Aorta (tissue), 5 donors: Measurements from ENCODE around the gene C3orf70. TPM values are rescaled to one million over a fixed set of nuclear protein-coding genes. Genes with fewer than 3 reads are reported as not detected.

Source experiments
- ATAC-seq: fragments of 200-7000 bp; cut with Tn5 transposase; one replicate; pipeline ENCODE4 v1.9.1; 2022; ENCODE audit warnings: moderate library complexity; ENCODE audit not compliant: low FRiP score
- DNase-seq, 2 donors: peaks; one replicate each; pipeline ENCODE4 v3.0.0-alpha.2; 2020
- H3K27ac ChIP-seq, 2 donors: one replicate each; pipeline ENCODE4 v1.5.1; 2013; ENCODE audit warnings: low read length in 2 of 2, mild to moderate bottlenecking in 2 of 2, moderate library complexity in 2 of 2, control low read depth in 1 of 2, inconsistent platforms in 1 of 2, low read depth in 1 of 2
- H3K27me3 ChIP-seq, 2 donors: one replicate each; pipeline ENCODE4 v1.6.1; 2013; ENCODE audit warnings: control low read depth in 1 of 2, low read length in 1 of 2, mild to moderate bottlenecking in 1 of 2, moderate library complexity in 1 of 2; ENCODE audit not compliant: insufficient read depth in 2 of 2, control insufficient read depth in 1 of 2
- H3K36me3 ChIP-seq, 2 donors: one replicate each; pipeline ENCODE4 v1.6.1; 2013; ENCODE audit warnings: control low read depth in 1 of 2, low read length in 1 of 2, mild to moderate bottlenecking in 1 of 2; ENCODE audit not compliant: insufficient read depth in 2 of 2, control insufficient read depth in 1 of 2
- H3K4me1 ChIP-seq, 2 donors: one replicate each; pipeline ENCODE4 v1.6.1; 2013; ENCODE audit warnings: low read length in 2 of 2, control low read depth in 1 of 2, mild to moderate bottlenecking in 1 of 2, moderate library complexity in 1 of 2; ENCODE audit not compliant: insufficient read depth in 2 of 2, control insufficient read depth in 1 of 2
- H3K4me3 ChIP-seq, 2 donors: one replicate each; pipeline ENCODE4 v1.5.1; 2013; ENCODE audit warnings: low read length in 2 of 2, control low read depth in 1 of 2, mild to moderate bottlenecking in 1 of 2
- H3K9me3 ChIP-seq: one replicate; pipeline ENCODE4 v1.6.1; 2013; ENCODE audit warnings: mild to moderate bottlenecking, low read length; ENCODE audit not compliant: control insufficient read depth
- WGBS, 2 donors: extraction: QIAGEN DNeasy Blood & Tissue Kit; methylation state at CpG; one replicate each; pipeline ENCODE4 v1.1.7; 2013; 5-methylcytosine and 5-hydroxymethylcytosine counted together
- intact Hi-C, 2 donors: fragments of 100-400 bp; cut with DNase I; formaldehyde crosslinking; loops; one replicate each; pipeline versions ENCODE4 v1.14.2 to v1.15.0; 2022
- polyA plus RNA-seq, 2 donors: library from polyadenylated mRNA; stranded (reverse); fragments of 200-250 nt; gene quantifications; one replicate each; pipeline ENCODE4 v1.2.3, GENCODE V29; 2013
- total RNA-seq, 2 donors: library from RNA; stranded (reverse); fragmentation: NEBNext Ultra II Directional; extraction: Animal tissue kit (Norgen Biotek cat#: 25700); gene quantifications; one replicate each; pipeline ENCODE4 v1.2.1, GENCODE V29; 2021
- donor health status: healthy with polysubstance abuse.
- donor health status: Bipolar disorder and iron deficiency.
- donor health status: DM: no; HTN: no; CAD: no.
- donor health status: DM: no; HTN: no; CAD: no.
- donor health status: DM: yes; HTN: yes; CAD: no.

Gene C3orf70
- total and polyA plus RNA-seq, 4 donors, result 4.5 to 20.4 (median 11.9) TPM

DNA sequence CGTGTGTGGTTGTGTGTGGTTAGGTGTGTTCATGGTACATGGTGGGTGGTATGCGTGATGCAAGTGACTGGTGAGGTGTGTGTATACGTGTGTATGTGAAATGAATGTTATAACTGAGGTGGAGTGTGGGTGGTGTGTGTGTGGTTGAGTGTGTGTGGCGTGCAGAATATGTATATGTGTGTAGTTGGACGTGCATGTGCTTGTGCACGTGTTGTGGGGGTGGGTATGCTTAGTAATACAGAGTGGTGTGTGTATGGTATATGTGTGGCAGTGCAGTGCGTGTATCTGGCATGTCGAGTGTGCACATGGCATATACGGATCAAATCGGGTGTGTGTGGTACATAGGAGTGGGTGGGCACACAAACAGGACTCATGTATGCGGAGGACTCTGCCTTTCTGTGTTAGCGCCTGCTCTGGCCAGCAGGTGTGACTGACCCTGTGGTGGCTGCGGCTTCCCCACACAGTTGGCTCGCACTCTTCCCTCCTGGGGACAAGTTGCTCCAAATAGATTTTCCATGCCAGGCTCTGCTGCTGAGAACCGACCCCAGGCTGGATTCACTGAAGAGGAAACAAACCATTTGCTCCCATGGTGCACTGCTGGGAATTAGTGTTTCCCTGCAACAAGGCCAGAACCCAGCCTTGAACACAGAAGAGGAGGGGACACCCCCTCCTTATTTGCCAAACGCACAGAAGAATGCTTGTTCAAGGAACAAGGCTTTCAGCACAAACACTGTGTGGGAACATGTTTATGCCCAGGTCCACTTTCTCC is 1.2 kb upstream of the C3orf70 start:
- intact Hi-C loops, result no loop called here
- no peak for ATAC-seq

DNA sequence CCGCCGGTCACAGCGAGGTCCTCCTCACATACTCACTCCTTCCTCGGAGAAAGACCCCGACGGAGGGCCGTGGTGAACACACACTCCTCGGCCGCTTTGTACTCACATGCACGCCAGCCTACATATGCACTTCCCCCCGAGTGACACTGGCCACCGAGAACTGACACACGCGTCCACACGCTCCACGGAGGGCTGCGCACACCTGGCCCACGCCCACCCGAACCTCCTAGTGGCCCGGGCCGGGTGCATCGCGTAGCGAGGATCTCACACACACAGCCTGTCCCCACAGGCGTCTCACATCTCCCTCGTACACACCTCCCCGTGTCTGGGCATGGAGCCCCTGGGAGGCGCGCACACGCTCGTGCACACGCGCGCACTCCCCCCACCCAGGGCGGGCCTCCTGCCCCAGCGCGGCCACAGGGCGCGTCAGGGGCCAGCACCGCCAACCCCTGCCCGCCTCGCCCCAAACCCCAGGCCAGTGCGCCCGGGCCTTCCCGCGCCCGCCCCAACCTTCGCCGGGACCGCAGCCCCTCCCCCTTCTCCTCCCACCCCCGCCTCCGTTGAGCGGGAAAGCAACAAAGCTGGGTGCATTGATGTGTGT is 411 bp upstream of the C3orf70 start:
- intact Hi-C loops, result no loop called here
- DNase-seq, result peak; percentile 55 to 77
- H3K9me3 ChIP-seq, result no peaks in the 10 kb centered on the region
- ATAC-seq, result peak; percentile 43
- H3K4me3 ChIP-seq, result peak overlapping the region; percentile 39 to 71
- 0% methylated on average over 50 to 53 of the region's 53 CpGs for WGBS, 2 donors
- H3K27me3 ChIP-seq, result no peaks in the 10 kb centered on the region
- H3K27ac ChIP-seq, result peak overlapping the region in 1 of 2 donors; percentile 25
- H3K36me3 ChIP-seq, result no peaks in the 10 kb centered on the region
- no peaks in the 10 kb centered on the region for H3K4me1 ChIP-seq

More for the DNA sequence above, 1.2 kb upstream of the C3orf70 start:
- H3K36me3 ChIP-seq, result no peaks in the 10 kb centered on the region
- WGBS, 2 donors, result 40 to 47% methylated on average over 15 to 16 of the region's 16 CpGs
- no peaks in the 10 kb centered on the region for H3K4me1 ChIP-seq
- no peak for DNase-seq
- H3K9me3 ChIP-seq, result no peaks in the 10 kb centered on the region
- H3K27ac ChIP-seq, result no peak overlapping the region
- H3K4me3 ChIP-seq, result no peak overlapping the region
- no peaks in the 10 kb centered on the region for H3K27me3 ChIP-seq

DNA sequence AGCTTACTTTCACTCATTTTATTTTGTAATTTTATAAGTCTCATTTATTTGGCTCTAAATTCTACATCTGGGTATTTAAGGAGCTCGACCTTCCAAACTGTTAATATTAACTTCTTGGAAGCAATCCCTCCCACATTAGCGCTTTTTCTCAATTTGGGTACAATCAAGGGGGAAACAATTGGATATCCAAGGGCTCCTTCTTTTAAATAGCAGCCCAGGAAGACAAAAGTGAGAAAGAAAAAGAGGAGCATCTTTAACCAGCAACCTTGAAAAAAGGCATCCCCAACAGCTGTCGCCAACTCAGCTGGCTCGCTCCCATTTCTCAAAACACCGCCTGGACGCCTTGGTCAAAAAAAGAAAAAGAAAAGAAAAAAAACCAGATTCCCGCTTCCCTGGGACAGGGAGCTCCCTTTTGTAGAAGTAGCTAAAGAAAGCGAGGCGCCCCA is 873 bp downstream of the C3orf70 start:
- Histone ChIP-seq H3K36me3 (no peaks in the 10 kb centered on the region), H3K4me3 (peak overlapping the region; percentile 39 to 71), H3K9me3 (no peaks in the 10 kb centered on the region), H3K27ac (peak overlapping the region; percentile 6 to 62), H3K27me3 (no peaks in the 10 kb centered on the region), H3K4me1 (peaks cover 0 to 4% of the 10 kb centered on the region in 2 donors)
- intact Hi-C loops, result no loop called here
- 0 to 1% methylated on average over 9 of the region's 9 CpGs for WGBS, 2 donors
- no peak for ATAC-seq
- DNase-seq, result no peak

DNA sequence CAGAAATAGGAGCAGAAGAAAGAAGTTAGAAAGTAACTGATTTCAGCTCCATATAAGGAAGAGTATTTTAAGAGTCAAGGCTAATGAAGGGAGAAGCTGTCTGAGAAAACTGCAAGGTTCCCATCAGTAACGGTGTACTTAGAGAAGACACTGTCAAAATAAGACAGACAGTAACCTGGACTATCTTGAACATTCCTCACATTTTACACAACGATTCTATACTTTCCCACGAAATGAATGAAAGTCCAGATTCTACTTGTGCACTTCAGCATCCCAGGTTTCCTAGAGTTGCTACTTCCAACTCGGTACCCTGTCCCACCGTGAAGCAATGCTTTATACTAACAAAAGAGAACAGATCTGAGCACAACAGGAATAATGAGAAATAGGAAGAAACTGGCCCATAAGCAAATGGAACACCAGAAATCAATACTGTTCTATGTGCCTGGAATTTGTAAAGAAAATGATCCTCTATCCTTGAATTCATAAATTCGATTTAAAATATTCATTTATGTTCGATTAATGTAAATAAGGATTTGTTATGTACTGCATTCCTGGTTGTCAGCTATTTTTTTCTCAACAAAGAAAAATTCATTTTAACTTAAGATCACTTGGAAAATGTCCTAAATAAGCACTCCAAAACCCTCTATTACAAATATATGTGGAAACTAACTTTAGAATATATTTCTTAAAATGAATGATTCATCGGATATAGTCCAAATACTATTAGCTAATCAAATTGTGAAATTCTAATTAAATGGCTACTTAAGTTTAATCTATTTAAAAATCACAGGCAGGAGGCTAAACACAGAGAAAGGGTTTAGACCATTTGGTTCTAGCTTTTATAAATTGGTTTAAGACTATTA is 1.5 kb downstream of the C3orf70 start:
- intact Hi-C loops, result no loop called here
- no peaks in the 10 kb centered on the region for H3K9me3 ChIP-seq
- ATAC-seq (no peak), DNase-seq (no peak)
- H3K27me3 ChIP-seq, result no peaks in the 10 kb centered on the region
- 5 to 8% methylated on average over 8 of the region's 8 CpGs for WGBS, 2 donors
- H3K4me1 ChIP-seq, result peaks cover 0 to 4% of the 10 kb centered on the region in 2 donors
- peak overlapping the region in 1 of 2 donors; percentile 53 for H3K27ac ChIP-seq
- H3K4me3 ChIP-seq, result peak overlapping the region; percentile 38 to 71
- no peaks in the 10 kb centered on the region for H3K36me3 ChIP-seq

DNA sequence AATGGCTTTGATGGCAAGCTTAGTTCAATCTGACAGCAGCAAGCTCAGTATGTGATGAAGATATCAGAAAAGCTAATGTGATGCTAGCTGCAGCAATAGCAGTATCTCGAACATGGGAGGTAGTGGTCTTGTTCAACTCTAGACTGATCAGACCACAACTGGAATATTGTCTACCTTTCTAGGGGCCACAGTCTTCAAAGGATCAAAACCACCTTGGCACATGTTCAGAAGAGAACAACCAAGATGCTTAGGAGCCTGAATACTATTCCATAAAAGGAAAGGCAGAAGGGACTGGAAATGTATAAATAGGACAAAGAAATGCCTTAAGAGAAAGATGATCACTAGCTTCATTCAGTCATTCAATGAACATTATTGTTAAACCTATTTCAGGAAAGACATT is 2.3 kb downstream of the C3orf70 start:
- Histone ChIP-seq H3K4me1 (peaks cover 0 to 4% of the 10 kb centered on the region in 2 donors), H3K4me3 (peak overlapping the region; percentile 38 to 67), H3K27ac (peak overlapping the region; percentile 53 to 60), H3K9me3 (no peaks in the 10 kb centered on the region), H3K27me3 (no peaks in the 10 kb centered on the region), H3K36me3 (no peaks in the 10 kb centered on the region)
- intact Hi-C loops, result no loop called here
- 9 to 17% methylated on average over 1 of the region's 1 CpG for WGBS, 2 donors
- no peak for ATAC-seq
- no peak for DNase-seq

DNA sequence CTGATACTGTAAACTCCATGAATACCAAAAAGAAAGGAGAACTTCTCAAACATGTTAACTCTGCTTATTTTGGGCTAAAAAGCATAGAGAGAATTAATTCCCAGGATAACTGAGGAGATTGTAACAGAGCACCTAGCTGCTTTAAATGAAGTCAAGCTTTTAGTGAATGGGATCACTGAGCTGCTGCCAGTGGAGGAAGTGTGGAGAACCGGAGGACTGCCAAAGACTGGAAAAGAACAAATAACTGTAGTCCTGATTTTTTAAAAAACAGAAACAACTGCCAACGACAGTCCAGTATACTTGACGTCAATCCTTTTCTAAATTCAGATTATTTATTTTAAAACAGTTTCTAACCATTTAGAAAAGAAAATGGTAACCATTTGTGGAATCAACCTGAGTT is 3.3 kb downstream of the C3orf70 start:
- no peaks in the 10 kb centered on the region for H3K27me3 ChIP-seq
- ATAC-seq (no peak), DNase-seq (no peak)
- no peak overlapping the region for H3K4me3 ChIP-seq
- intact Hi-C loops, result no loop called here
- no peaks in the 10 kb centered on the region for H3K36me3 ChIP-seq
- peaks cover 0 to 4% of the 10 kb centered on the region in 2 donors for H3K4me1 ChIP-seq
- no peaks in the 10 kb centered on the region for H3K9me3 ChIP-seq
- H3K27ac ChIP-seq, result no peak overlapping the region
- WGBS, 2 donors, result 1 to 6% methylated on average over 3 of the region's 3 CpGs

DNA sequence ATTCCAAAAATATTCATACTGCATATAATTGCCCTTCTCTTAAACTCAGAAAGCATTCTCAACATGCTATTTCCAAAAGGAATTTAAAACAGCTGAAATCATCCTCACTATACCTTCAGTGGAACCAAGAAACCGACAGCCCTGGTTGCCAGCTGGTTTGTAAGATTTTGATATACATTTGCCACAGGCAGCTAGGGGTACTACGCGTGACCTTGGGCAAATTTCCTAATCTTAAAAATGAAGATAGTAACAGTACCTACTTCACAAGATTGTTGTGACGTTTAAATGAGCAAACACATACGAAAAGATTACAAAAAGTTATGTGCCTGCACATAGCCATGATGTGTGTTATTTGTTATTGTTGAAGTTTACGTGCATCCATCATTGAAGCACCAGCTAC is 7.3 kb downstream of the C3orf70 start:
- H3K36me3 ChIP-seq, result no peaks in the 10 kb centered on the region
- no peaks in the 10 kb centered on the region for H3K27me3 ChIP-seq

DNA sequence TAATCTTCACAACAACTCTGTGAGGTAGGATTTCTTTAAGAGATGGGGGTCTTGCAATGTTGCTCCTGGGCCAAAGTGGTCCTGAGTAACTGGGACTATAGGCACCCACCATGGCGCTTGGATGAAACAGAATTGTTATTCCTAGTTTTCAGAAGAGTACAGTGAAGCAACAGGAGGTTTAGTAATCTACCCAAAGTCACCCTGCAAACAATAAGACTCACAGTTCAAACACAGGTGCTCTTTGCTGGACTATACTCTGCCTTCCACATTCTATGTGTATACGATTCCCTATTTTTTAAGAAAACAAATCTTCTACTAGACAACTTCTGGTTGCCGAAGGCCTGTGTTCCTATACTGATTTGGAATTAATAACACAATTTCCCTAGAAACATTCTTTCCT is 8.1 kb downstream of the C3orf70 start:
- Histone ChIP-seq H3K27ac (no peak overlapping the region), H3K27me3 (no peaks in the 10 kb centered on the region), H3K4me3 (no peak overlapping the region), H3K4me1 (peaks cover 0 to 4% of the 10 kb centered on the region in 2 donors), H3K9me3 (no peaks in the 10 kb centered on the region), H3K36me3 (no peaks in the 10 kb centered on the region)
- ATAC-seq, result no peak
- DNase-seq, result no peak
- WGBS, 2 donors, result 43 to 48% methylated on average over 3 of the region's 3 CpGs
- intact Hi-C loops, result no loop called here

More for the DNA sequence above, 7.3 kb downstream of the C3orf70 start:
- Histone ChIP-seq H3K4me3 (no peak overlapping the region), H3K9me3 (no peaks in the 10 kb centered on the region), H3K4me1 (peaks cover 0 to 4% of the 10 kb centered on the region in 2 donors), H3K27ac (no peak overlapping the region)
- no peak for ATAC-seq
- no peak for DNase-seq
- 65 to 69% methylated on average over 6 of the region's 6 CpGs for WGBS, 2 donors
- intact Hi-C loops, result no loop called here
